AG10803 (cell line): Measurements from ENCODE around the gene GRB10.

Experiments used
- DNase-seq: peaks from one replicate; pipeline ENCODE4 v3.0.0; 2010; ENCODE audit warnings: low read depth
- H3K4me3 ChIP-seq: 2 replicates; pipeline ENCODE4 v1.5.1; 2011; ENCODE audit warnings: mild to moderate bottlenecking, low read length, control low read depth
- TF ChIP-seq, protein P1 (sequence below): conservative IDR thresholded peaks from 2 replicates; pipeline ENCODE4 v1.5.1; 2011; ENCODE audit warnings: mild to moderate bottlenecking, low read length, control low read depth, inconsistent platforms

Gene GRB10

DNA sequence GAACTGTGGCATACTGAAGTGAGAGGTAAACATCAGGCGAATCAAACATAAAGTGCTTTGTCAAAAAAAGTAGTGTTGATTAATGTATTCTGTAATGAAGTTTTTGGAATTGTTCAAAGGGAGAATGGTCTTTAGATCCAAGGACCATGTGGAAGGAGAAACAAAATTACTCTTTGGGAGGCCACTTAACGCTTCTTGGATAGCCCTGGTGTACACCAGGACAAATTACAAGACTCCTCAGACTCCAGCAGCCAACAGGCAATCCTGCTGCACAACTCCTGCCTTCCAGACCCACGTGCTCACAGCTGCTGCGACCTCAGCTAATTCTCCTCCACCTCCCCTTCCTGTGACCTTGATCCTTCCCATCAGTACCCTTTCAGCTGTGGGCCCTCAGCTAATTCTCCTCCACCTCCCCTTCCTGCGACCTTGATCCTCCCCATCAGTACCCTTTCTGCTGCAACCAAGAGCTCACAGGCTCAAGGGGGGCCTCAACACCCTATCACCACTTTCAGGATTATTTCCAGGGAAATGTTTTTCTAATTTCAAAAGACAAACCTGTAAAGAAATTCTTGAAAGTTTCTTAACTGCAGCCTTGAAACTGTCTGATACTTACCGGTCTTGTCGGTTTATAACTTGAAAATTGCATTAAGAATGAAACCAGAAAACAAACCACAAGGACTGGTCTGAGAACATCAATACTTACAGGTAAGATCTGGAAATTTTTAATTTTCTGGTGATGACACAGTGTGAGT, 187.8 kb downstream of the GRB10 start:
- TF ChIP-seq, protein P1, sequence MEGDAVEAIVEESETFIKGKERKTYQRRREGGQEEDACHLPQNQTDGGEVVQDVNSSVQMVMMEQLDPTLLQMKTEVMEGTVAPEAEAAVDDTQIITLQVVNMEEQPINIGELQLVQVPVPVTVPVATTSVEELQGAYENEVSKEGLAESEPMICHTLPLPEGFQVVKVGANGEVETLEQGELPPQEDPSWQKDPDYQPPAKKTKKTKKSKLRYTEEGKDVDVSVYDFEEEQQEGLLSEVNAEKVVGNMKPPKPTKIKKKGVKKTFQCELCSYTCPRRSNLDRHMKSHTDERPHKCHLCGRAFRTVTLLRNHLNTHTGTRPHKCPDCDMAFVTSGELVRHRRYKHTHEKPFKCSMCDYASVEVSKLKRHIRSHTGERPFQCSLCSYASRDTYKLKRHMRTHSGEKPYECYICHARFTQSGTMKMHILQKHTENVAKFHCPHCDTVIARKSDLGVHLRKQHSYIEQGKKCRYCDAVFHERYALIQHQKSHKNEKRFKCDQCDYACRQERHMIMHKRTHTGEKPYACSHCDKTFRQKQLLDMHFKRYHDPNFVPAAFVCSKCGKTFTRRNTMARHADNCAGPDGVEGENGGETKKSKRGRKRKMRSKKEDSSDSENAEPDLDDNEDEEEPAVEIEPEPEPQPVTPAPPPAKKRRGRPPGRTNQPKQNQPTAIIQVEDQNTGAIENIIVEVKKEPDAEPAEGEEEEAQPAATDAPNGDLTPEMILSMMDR, result no peak
- no peak overlapping the region for H3K4me3 ChIP-seq
- DNase-seq, result no peak

DNA sequence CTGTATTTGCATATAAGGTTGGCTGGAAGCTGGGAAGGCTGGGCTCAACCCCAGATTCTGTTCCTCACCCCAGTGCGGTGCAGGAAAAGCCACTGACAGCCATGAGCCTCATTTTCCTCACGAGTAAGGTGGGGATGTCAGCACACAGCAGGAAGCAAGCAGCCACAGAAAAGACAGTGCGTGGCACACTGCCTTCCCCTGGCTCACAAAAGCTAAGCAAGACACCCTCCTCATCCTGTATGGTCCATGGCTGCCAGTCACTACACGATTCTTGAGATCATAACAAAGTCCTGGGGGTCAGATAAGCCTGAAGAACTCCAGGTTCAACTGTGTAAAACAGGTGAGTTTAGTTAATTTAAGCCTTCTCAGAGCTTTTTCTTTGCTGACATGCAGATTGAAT, 188.6 kb downstream of the GRB10 start:
- TF ChIP-seq, protein P1, result no peak
- no peak overlapping the region for H3K4me3 ChIP-seq
- DNase-seq, result no peak

DNA sequence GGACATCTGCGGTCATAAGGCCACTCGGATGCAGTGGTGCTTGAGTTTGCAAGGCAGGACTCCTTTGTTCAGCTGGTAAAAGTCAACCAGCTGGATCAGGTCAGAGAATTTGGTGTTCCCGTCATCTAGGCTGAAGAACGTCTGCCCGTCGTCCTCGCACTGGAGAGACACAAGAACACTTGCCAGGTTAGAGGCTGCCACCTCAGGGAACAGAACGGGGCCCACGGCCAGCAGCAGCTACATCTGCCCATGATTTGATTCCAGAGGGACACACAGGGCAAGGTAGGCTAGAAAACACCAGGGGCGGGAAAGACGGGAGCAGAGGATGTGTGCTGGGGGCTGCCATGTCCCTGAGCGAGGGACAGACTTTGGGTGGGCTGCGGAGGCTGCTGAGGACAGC, 189.8 kb downstream of the GRB10 start:
- no peak overlapping the region for H3K4me3 ChIP-seq
- TF ChIP-seq, protein P1, result no peak
- no peak for DNase-seq

DNA sequence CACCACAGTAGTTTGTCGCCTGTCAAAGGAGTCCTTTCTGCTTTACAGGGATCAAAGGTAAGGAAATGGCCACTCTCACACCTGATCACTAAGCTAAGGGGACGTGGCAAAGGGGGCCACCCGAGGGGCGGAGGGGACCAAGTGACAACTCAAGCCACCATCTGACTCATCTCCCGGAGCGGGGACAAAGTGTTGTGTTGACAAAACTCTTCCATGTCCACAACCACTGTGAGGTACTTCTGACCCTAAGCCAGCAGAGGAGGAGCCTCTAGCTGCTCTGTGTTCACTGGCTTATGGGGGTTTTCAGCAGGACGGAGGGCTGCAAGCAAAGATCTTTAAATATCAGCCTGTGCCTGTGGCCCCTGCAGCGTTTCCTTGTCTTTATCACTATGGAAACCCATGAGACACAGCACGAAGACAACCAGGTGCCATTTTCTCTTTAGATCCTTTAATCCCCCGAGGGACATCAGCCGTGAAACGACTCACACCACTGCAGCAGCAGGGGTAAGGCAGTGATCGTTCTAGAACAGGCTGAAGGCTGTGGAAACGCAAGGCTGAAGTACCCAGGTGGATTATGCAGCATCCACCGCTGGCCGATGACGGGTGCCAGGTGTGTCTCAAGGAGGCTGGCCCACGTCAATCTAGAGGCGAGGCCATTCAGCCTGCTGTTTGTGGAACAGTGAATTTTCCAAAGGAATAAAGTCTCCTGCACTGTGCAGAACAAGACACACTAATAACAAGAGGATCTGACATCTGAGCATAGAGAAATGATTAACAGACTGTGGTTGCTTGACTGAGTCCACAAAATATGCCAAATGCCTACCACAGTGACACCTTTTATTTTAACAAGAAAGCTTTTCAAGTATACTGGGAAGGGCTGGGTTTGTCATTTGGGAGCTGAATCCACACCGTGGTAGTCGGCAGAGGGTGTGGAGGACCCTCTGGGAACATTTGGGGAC, 190.9 kb downstream of the GRB10 start:
- H3K4me3 ChIP-seq, result no peak overlapping the region
- DNase-seq, result no peak
- TF ChIP-seq, protein P1, result no peak

DNA sequence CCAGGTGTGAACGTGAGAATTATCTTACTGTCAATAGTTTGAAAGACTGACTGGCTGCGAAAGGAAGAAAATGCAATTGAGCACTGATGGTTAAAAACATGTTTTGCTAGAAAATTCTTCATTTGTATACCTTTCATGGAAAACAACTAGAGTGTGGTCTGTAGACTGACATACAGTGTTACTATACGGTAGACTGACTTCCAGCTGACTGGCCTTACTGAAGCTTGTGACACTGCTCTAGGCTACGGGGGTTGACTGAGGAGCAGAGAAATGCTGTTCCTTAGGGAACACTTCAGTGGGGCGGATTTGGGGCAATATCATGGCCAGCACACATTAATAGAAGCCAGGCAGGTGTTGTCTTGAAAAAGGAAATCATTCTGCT, 191.6 kb downstream of the GRB10 start:
- DNase-seq, result no peak
- H3K4me3 ChIP-seq, result no peak overlapping the region
- TF ChIP-seq, protein P1, result no peak

DNA sequence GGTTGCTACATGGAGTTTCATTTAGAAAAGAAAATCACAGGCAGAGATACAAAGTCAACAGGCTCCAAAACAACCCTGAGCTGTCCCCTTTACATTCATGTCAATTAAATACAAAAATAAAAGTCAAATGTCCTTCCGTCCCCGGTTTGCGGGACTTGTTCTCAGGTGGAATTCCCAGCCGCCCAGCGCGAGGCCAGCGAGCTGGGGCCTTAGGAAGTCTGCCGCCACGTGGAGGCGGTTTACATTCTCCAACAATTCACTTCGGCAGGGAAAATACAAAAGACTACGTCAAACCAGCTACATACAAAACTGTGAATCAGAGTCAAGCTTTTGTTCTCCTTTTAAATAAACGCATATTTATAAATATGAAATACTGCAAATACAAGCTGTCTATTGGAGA, 192.2 kb downstream of the GRB10 start:
- no peak overlapping the region for H3K4me3 ChIP-seq
- TF ChIP-seq, protein P1, result no peak
- no peak for DNase-seq

DNA sequence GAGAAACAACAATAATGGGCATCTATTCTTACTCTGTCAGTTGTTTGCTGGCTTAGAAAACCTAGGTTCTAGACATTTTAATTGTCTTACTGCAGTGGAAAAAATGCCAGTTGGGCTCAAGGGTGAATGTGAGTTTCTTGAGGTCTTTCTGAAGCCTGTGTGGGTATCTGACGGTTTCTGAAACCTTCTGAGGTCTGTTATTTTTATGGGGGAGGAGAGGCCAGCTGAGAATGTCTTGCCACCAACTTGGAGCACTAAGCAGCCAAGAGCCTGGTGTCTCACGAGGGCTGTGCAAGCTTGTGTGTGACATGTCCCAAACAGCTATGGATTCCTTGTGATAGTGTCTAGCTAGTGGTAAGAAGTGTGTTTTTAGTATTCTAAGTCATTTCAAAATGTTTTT, 193.3 kb downstream of the GRB10 start:
- no peak overlapping the region for H3K4me3 ChIP-seq
- TF ChIP-seq, protein P1, result no peak
- no peak for DNase-seq
